22Rv1 (cell line): Measurements from ENCODE around the gene ALDH9A1.

Experiments used
- CTCF ChIP-seq: fragments of 450-650 bp; IDR thresholded peaks from 2 replicates; pipeline ENCODE4 v1.5.1; 2017; ENCODE audit warnings: mild to moderate bottlenecking
- ZFX ChIP-seq: fragments of 450-650 bp; IDR thresholded peaks from 2 replicates; pipeline ENCODE4 v1.6.1; 2017; ENCODE audit warnings: antibody characterized with exemption, borderline replicate concordance

GRCh38 chr1:165632152-165632469, 66.3 kb downstream of the ALDH9A1 start:
- no peak for TF ChIP-seq CTCF
- TF ChIP-seq ZFX, result no peak
